Central memory CD8-positive, alpha-beta T cell (primary cell): ENCODE measurements around the gene BUB3.

Experiments
- ATAC-seq: fragments of 150-1000 bp; cut with Tn5 transposase; replicated peaks from 2 replicates; pipeline ENCODE4 v1.10.0; 2022; ENCODE audit warnings: mild to moderate bottlenecking, moderate FRiP score, moderate number of reproducible peaks; ENCODE audit not compliant: poor library complexity, severe bottlenecking; ENCODE audit errors: extremely low read depth
- DNase-seq, 2 donors: peaks; one replicate each; pipeline ENCODE4 v3.0.0; 2021; ENCODE audit warnings: low spot score in 2 of 2
- H3K27ac Mint-ChIP-seq: one replicate; pipeline ENCODE4 v1.8.0; 2022; ENCODE audit warnings: low read depth, mild to moderate bottlenecking, moderate library complexity, mixed read lengths
- H3K27me3 Mint-ChIP-seq: one replicate; pipeline ENCODE4 v1.8.0; 2022; ENCODE audit warnings: mixed read lengths
- H3K36me3 Mint-ChIP-seq: one replicate; pipeline ENCODE4 v1.8.0; 2022; ENCODE audit warnings: mild to moderate bottlenecking, moderate library complexity, mixed read lengths; ENCODE audit not compliant: insufficient read depth
- H3K4me1 Mint-ChIP-seq: one replicate; pipeline ENCODE4 v1.8.0; 2022; ENCODE audit warnings: mixed read lengths
- H3K4me3 Mint-ChIP-seq: one replicate; pipeline ENCODE4 v1.8.0; 2022; ENCODE audit warnings: mild to moderate bottlenecking, moderate library complexity, mixed read lengths
- H3K9me3 Mint-ChIP-seq: one replicate; pipeline ENCODE4 v1.8.0; 2022; ENCODE audit warnings: mixed read lengths

Gene BUB3

GRCh38 chr10:123212063-123212462 lies 57.9 kb downstream of the BUB3 start:
- Mint-ChIP-seq H3K9me3 (peaks cover 6% of the 10 kb centered on the region), H3K27me3 (no peaks in the 10 kb centered on the region), H3K4me1 (no peaks in the 10 kb centered on the region), H3K4me3 (no peak overlapping the region), H3K27ac (no peak overlapping the region), H3K36me3 (peaks cover 2% of the 10 kb centered on the region)
- ATAC-seq, result no peak
- no peak for DNase-seq

- peaks cover 2% of the 10 kb centered on the region for H3K36me3 Mint-ChIP-seq
Observed at GRCh38 chr10:123212640-123213039, 58.4 kb downstream of the BUB3 start.

GRCh38 chr10:123213192-123213591 lies 59.0 kb downstream of the BUB3 start:
- H3K27me3 Mint-ChIP-seq, result no peaks in the 10 kb centered on the region
- no peak overlapping the region for H3K4me3 Mint-ChIP-seq
- peaks cover 4% of the 10 kb centered on the region for H3K9me3 Mint-ChIP-seq
- DNase-seq (no peak), ATAC-seq (no peak)
- no peaks in the 10 kb centered on the region for H3K4me1 Mint-ChIP-seq
- H3K36me3 Mint-ChIP-seq, result peaks cover 2% of the 10 kb centered on the region
- H3K27ac Mint-ChIP-seq, result no peak overlapping the region

More at GRCh38 chr10:123212640-123213039, 58.4 kb downstream of the BUB3 start:
- H3K27ac Mint-ChIP-seq, result no peak overlapping the region
- H3K4me1 Mint-ChIP-seq, result no peaks in the 10 kb centered on the region
- H3K27me3 Mint-ChIP-seq, result no peaks in the 10 kb centered on the region
- DNase-seq (no peak), ATAC-seq (no peak)
- peaks cover 6% of the 10 kb centered on the region for H3K9me3 Mint-ChIP-seq
- H3K4me3 Mint-ChIP-seq, result no peak overlapping the region
